MCF 10A (cell line): ENCODE results near the gene CSMD2. TPM values are rescaled to one million over a fixed set of nuclear protein-coding genes. Genes with fewer than 3 reads are reported as not detected.

ENCODE experiments used
- BruUV-seq: library from RNA; stranded (reverse); fragments of 400-500 nt; replicated peaks from 2 replicates; lab custom pipeline; 2021; lab: Mats Ljungman, UMichigan
- CTCF ChIA-PET: fragments of 300-600 bp; sonication (Branson Sonifier 250); formaldehyde crosslinking; extraction: SDS; loops from one replicate; lab custom pipeline; 2021; ENCODE audit warnings: antibody characterized with exemption, inconsistent platforms; lab: Yijun Ruan, JAX
- POLR2A ChIA-PET: fragments of 300-600, 350-650 bp; sonication (Branson Sonifier 250); formaldehyde crosslinking; extraction: SDS; loops from one replicate; lab custom pipeline; 2020; ENCODE audit warnings: antibody characterized with exemption, inconsistent platforms; lab: Yijun Ruan, JAX
- DNase-seq: peaks from one replicate; pipeline ENCODE4 v3.0.0-alpha.2; 2018; ENCODE audit not compliant: unreplicated experiment
- H3K27ac Mint-ChIP-seq: one replicate; pipeline ENCODE4 v1.8.0; 2022; ENCODE audit warnings: mild to moderate bottlenecking, low read depth, mixed read lengths; ENCODE audit not compliant: unreplicated experiment
- H3K27me3 Mint-ChIP-seq: one replicate; pipeline ENCODE4 v1.8.0; 2022; ENCODE audit warnings: mixed read lengths; ENCODE audit not compliant: insufficient read depth, unreplicated experiment
- H3K36me3 Mint-ChIP-seq: one replicate; pipeline ENCODE4 v1.8.0; 2022; ENCODE audit warnings: mild to moderate bottlenecking, moderate library complexity, mixed read lengths; ENCODE audit not compliant: insufficient read depth, unreplicated experiment
- H3K4me1 Mint-ChIP-seq: one replicate; pipeline ENCODE4 v1.8.0; 2022; ENCODE audit warnings: mixed read lengths; ENCODE audit not compliant: insufficient read depth, unreplicated experiment
- H3K4me3 Mint-ChIP-seq: one replicate; pipeline ENCODE4 v1.8.0; 2022; ENCODE audit warnings: mild to moderate bottlenecking, moderate library complexity, mixed read lengths; ENCODE audit not compliant: unreplicated experiment
- H3K9me3 Mint-ChIP-seq: one replicate; pipeline ENCODE4 v1.8.0; 2022; ENCODE audit warnings: mixed read lengths; ENCODE audit not compliant: unreplicated experiment
- intact Hi-C: fragments of 100-400 bp; cut with micrococcal nuclease; formaldehyde crosslinking; loops from 2 replicates; pipeline ENCODE4 v1.14.1; 2022
- total RNA-seq: library from RNA; stranded (reverse); gene quantifications from 2 replicates; pipeline ENCODE4 v1.2.3, GENCODE V29; 2022
- TF ChIP-seq, protein P1 (sequence below): fragments of 200-600 bp; IDR thresholded peaks from one replicate; pipeline ENCODE4 v1.8.0; 2022; ENCODE audit warnings: antibody characterized with exemption, mild to moderate bottlenecking; ENCODE audit not compliant: unreplicated experiment

CSMD2 gene
- total RNA-seq, 1 experiment from 2014 or later: not detected

- no peak overlapping the region for H3K27ac Mint-ChIP-seq
- CTCF ChIA-PET: no interaction called here
Measured at GRCh38 chr1:34028381-34029055, 136.5 kb downstream of the CSMD2 start.

DNA sequence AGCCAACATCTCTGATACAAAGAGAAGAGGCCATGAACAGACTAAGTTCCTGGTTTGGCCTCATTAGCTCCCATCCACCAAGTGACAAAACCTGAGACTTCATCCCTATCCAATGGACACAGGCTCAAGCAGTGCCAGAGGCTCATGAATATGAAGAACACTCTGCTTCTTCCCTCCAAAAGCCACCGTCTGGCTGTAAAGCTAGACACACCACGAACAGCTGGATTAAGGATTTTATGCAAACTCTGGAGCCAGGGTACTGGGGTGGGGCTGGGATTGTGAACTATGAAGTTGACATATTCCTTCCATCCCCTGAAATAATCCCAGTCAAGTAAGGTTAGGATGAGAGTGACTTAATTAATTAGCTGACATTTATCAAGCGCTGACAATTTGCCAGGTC is 139.4 kb downstream of the CSMD2 start:
- Mint-ChIP-seq H3K27ac (no peak overlapping the region), H3K4me3 (no peak overlapping the region), H3K9me3 (peaks cover 50% of the 10 kb centered on the region), H3K4me1 (no peaks in the 10 kb centered on the region), H3K27me3 (no peaks in the 10 kb centered on the region), H3K36me3 (no peaks in the 10 kb centered on the region)
- TF ChIP-seq, protein P1, sequence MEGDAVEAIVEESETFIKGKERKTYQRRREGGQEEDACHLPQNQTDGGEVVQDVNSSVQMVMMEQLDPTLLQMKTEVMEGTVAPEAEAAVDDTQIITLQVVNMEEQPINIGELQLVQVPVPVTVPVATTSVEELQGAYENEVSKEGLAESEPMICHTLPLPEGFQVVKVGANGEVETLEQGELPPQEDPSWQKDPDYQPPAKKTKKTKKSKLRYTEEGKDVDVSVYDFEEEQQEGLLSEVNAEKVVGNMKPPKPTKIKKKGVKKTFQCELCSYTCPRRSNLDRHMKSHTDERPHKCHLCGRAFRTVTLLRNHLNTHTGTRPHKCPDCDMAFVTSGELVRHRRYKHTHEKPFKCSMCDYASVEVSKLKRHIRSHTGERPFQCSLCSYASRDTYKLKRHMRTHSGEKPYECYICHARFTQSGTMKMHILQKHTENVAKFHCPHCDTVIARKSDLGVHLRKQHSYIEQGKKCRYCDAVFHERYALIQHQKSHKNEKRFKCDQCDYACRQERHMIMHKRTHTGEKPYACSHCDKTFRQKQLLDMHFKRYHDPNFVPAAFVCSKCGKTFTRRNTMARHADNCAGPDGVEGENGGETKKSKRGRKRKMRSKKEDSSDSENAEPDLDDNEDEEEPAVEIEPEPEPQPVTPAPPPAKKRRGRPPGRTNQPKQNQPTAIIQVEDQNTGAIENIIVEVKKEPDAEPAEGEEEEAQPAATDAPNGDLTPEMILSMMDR: no peak
- POLR2A ChIA-PET: no interaction called here
- no peak for DNase-seq
- CTCF ChIA-PET: interaction anchor here (1.0 kb wide), 1 partner anchor 11 kb away, joined by 3 read pairs; no protein-coding TSS in a partner anchor
- intact Hi-C loops: no loop called here
- no TSS peak for BruUV-seq

More at GRCh38 chr1:34028381-34029055, 136.5 kb downstream of the CSMD2 start:
- intact Hi-C loops: no loop called here
- Mint-ChIP-seq H3K9me3 (peaks cover 50% of the 10 kb centered on the region), H3K4me1 (no peaks in the 10 kb centered on the region), H3K27me3 (no peaks in the 10 kb centered on the region), H3K36me3 (no peaks in the 10 kb centered on the region), H3K4me3 (no peak overlapping the region)
- DNase-seq: no peak
- BruUV-seq: no TSS peak
- TF ChIP-seq, protein P1: no peak
- POLR2A ChIA-PET: no interaction called here

GRCh38 chr1:34024485-34024884 is 140.5 kb downstream of the CSMD2 start:
- no peaks in the 10 kb centered on the region for H3K27me3 Mint-ChIP-seq
- H3K36me3 Mint-ChIP-seq: no peaks in the 10 kb centered on the region
- no peak overlapping the region for H3K27ac Mint-ChIP-seq
- no peak for DNase-seq
- BruUV-seq: no TSS peak
- ChIA-PET POLR2A (no interaction called here), CTCF (interaction anchor here (0.5 to 0.7 kb wide), 2 partner anchors 20 to 33 kb away, joined by 3 read pairs; no protein-coding TSS in a partner anchor)
- peaks cover 55% of the 10 kb centered on the region for H3K9me3 Mint-ChIP-seq
- no peak overlapping the region for H3K4me3 Mint-ChIP-seq
- no peaks in the 10 kb centered on the region for H3K4me1 Mint-ChIP-seq
- intact Hi-C loops: no loop called here
- TF ChIP-seq, protein P1: no peak

- no TSS peak for BruUV-seq
- TF ChIP-seq, protein P1: no peak
- CTCF ChIA-PET: interaction anchor here (0.5 kb wide), 1 partner anchor 714 kb away, joined by 3 read pairs; no protein-coding TSS in a partner anchor
- Mint-ChIP-seq H3K4me3 (no peak overlapping the region), H3K4me1 (no peaks in the 10 kb centered on the region), H3K27me3 (no peaks in the 10 kb centered on the region), H3K36me3 (no peaks in the 10 kb centered on the region), H3K9me3 (peaks cover 45% of the 10 kb centered on the region), H3K27ac (no peak overlapping the region)
- no peak for DNase-seq
- intact Hi-C loops: no loop called here
- POLR2A ChIA-PET: interaction anchor here (0.6 kb wide), 1 partner anchor 124 kb away, joined by 3 read pairs; no protein-coding TSS in a partner anchor
Measured at GRCh38 chr1:34019741-34020552, 145.1 kb downstream of the CSMD2 start.
